ENCODE data around the gene CDK14. TPM values are rescaled to one million over a fixed set of nuclear protein-coding genes. Genes with fewer than 3 reads are reported as not detected.

The CDK14 gene
- total RNA-seq, 1 experiment from 2014 or later, result 39.1 TPM

DNA sequence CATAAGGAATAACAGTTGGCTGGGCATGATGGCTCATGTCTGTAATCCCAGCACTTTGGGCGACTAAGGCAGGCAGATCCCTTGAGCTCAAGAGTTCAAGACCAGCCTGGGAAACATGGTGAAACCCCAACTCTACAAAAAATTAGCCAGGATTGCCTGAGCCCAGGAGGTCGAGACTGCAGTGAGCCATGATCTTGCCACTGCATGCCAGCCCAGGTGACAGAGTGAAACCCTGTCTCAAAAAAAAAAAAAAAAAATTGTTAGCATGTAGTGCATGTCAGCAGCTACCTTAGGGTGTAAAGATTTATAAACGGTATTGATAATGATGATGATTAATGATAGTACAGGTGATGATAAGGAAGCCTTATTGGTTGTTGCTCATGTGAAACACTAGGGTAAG, 336.9 kb downstream of the CDK14 start:
- Histone ChIP-seq H3K9me2 (ENCODE audit: insufficient read depth) (no peaks in the 10 kb centered on the region), H3K4me2 (no peak overlapping the region), H3F3A (ENCODE audit: insufficient read depth, low read depth) (no peaks in the 10 kb centered on the region), H3K79me2 (ENCODE audit: low read depth) (no peaks in the 10 kb centered on the region), H3K27ac (no peak overlapping the region), H3K9me3 (ENCODE audit: insufficient read depth, low read depth) (no peaks in the 10 kb centered on the region), H4K20me1 (ENCODE audit: insufficient read depth) (peaks cover 3% of the 10 kb centered on the region; the same call in 1 of the 2 replicates), H3K36me3 (ENCODE audit: low read depth) (no peaks in the 10 kb centered on the region), H2AFZ (no peak overlapping the region), H3K4me1 (replicated peaks; ENCODE audit: insufficient read depth) (no peaks in the 10 kb centered on the region), H3K4me3 (no peak overlapping the region), H3K27me3 (ENCODE audit: insufficient read depth, low read depth) (no peaks in the 10 kb centered on the region)
- no TSS peak for BruUV-seq (replicated peaks)
- CTCF ChIA-PET, result no interaction called here
- DNase-seq, result no peak
- intact Hi-C loops (cut with micrococcal nuclease; ENCODE audit: unreplicated experiment), result no loop called here
- TF ChIP-seq, protein P1, sequence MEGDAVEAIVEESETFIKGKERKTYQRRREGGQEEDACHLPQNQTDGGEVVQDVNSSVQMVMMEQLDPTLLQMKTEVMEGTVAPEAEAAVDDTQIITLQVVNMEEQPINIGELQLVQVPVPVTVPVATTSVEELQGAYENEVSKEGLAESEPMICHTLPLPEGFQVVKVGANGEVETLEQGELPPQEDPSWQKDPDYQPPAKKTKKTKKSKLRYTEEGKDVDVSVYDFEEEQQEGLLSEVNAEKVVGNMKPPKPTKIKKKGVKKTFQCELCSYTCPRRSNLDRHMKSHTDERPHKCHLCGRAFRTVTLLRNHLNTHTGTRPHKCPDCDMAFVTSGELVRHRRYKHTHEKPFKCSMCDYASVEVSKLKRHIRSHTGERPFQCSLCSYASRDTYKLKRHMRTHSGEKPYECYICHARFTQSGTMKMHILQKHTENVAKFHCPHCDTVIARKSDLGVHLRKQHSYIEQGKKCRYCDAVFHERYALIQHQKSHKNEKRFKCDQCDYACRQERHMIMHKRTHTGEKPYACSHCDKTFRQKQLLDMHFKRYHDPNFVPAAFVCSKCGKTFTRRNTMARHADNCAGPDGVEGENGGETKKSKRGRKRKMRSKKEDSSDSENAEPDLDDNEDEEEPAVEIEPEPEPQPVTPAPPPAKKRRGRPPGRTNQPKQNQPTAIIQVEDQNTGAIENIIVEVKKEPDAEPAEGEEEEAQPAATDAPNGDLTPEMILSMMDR (conservative IDR thresholded peaks at IDR 0.05), result no peak
- no peak for TF ChIP-seq EZH2 (IDR thresholded peaks at IDR 0.05; ENCODE audit: low read depth)
- POLR2A ChIA-PET (ENCODE audit: unreplicated experiment), result no interaction called here

DNA sequence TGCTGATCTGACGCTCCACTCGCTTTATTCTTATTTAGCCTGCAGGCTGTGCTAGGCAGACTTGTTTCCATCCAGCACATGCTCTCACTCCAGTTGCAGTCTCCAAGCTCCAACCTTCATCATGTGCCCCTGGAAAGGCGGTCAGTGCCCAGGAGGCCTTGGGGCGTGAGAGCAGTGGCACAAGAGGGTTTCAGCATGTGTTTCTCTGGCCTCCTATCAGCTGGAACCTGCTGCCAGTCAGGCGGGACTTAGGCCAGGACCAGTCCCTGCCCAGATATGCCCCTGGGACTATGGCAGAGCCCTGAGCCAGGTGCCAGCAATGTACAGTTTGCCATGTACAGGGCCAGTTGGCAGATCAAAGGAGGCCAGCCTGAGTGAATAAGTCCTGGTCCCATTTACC, 337.9 kb downstream of the CDK14 start:
- Histone ChIP-seq H3K79me2 (ENCODE audit: low read depth) (no peaks in the 10 kb centered on the region), H4K20me1 (ENCODE audit: insufficient read depth) (peaks cover 3% of the 10 kb centered on the region; the same call in 1 of the 2 replicates), H3K4me1 (replicated peaks; ENCODE audit: insufficient read depth) (no peaks in the 10 kb centered on the region), H3K4me3 (no peak overlapping the region), H3K9me2 (ENCODE audit: insufficient read depth) (no peaks in the 10 kb centered on the region), H3F3A (ENCODE audit: insufficient read depth, low read depth) (no peaks in the 10 kb centered on the region), H3K27ac (no peak overlapping the region), H3K27me3 (ENCODE audit: insufficient read depth, low read depth) (no peaks in the 10 kb centered on the region), H3K4me2 (no peak overlapping the region), H3K36me3 (ENCODE audit: low read depth) (no peaks in the 10 kb centered on the region), H3K9me3 (ENCODE audit: insufficient read depth, low read depth) (no peaks in the 10 kb centered on the region), H2AFZ (no peak overlapping the region)
- intact Hi-C loops (cut with micrococcal nuclease; ENCODE audit: unreplicated experiment), result no loop called here
- DNase-seq, result no peak
- TF ChIP-seq, protein P1 (conservative IDR thresholded peaks at IDR 0.05), result no peak
- no peak for TF ChIP-seq EZH2 (IDR thresholded peaks at IDR 0.05; ENCODE audit: low read depth)
- ChIA-PET CTCF (no interaction called here), POLR2A (ENCODE audit: unreplicated experiment) (no interaction called here)
- no TSS peak for BruUV-seq (replicated peaks)

- ChIA-PET POLR2A (ENCODE audit: unreplicated experiment) (no interaction called here), CTCF (no interaction called here)
- peaks cover 3% of the 10 kb centered on the region; the same call in 1 of the 2 replicates for H4K20me1 ChIP-seq (ENCODE audit: insufficient read depth)
- H3K27ac ChIP-seq, result no peak overlapping the region
- no peaks in the 10 kb centered on the region for H3K27me3 ChIP-seq (ENCODE audit: insufficient read depth, low read depth)
- H3K9me2 ChIP-seq (ENCODE audit: insufficient read depth), result no peaks in the 10 kb centered on the region
- H3F3A ChIP-seq (ENCODE audit: insufficient read depth, low read depth), result no peaks in the 10 kb centered on the region
- no peaks in the 10 kb centered on the region for H3K9me3 ChIP-seq (ENCODE audit: insufficient read depth, low read depth)
- H3K4me3 ChIP-seq, result no peak overlapping the region
- H3K4me2 ChIP-seq, result no peak overlapping the region
- TF ChIP-seq, protein P1 (conservative IDR thresholded peaks at IDR 0.05), result no peak
- no peak for TF ChIP-seq EZH2 (IDR thresholded peaks at IDR 0.05; ENCODE audit: low read depth)
- DNase-seq, result no peak
- H3K79me2 ChIP-seq (ENCODE audit: low read depth), result no peaks in the 10 kb centered on the region
- H3K4me1 ChIP-seq (replicated peaks; ENCODE audit: insufficient read depth), result no peaks in the 10 kb centered on the region
- no peak overlapping the region for H2AFZ ChIP-seq
- H3K36me3 ChIP-seq (ENCODE audit: low read depth), result no peaks in the 10 kb centered on the region
- intact Hi-C loops (cut with micrococcal nuclease; ENCODE audit: unreplicated experiment), result no loop called here
- BruUV-seq (replicated peaks), result no TSS peak
Measured at GRCh38 chr7:90938371-90938770, 342.2 kb downstream of the CDK14 start.
